AG09319 (cell line): ENCODE data around the gene MPHOSPH10.
"Not testable (repeated sequence)": the region's sequence is repeated elsewhere in the genome, so short reads cannot be mapped to it uniquely, and the experiment has no call there.

ENCODE experiments used
- DNase-seq: peaks from one replicate; pipeline ENCODE4 v3.0.0-alpha.2; 2010; ENCODE audit warnings: low read depth; ENCODE audit errors: extremely low read depth
- TF ChIP-seq, protein P1 (sequence below): IDR thresholded peaks from 2 replicates; pipeline ENCODE4 v1.5.1; 2011; ENCODE audit warnings: low read depth, mild to moderate bottlenecking, inconsistent platforms, low read length, moderate library complexity

Gene MPHOSPH10, protein sequence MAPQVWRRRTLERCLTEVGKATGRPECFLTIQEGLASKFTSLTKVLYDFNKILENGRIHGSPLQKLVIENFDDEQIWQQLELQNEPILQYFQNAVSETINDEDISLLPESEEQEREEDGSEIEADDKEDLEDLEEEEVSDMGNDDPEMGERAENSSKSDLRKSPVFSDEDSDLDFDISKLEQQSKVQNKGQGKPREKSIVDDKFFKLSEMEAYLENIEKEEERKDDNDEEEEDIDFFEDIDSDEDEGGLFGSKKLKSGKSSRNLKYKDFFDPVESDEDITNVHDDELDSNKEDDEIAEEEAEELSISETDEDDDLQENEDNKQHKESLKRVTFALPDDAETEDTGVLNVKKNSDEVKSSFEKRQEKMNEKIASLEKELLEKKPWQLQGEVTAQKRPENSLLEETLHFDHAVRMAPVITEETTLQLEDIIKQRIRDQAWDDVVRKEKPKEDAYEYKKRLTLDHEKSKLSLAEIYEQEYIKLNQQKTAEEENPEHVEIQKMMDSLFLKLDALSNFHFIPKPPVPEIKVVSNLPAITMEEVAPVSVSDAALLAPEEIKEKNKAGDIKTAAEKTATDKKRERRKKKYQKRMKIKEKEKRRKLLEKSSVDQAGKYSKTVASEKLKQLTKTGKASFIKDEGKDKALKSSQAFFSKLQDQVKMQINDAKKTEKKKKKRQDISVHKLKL

DNA sequence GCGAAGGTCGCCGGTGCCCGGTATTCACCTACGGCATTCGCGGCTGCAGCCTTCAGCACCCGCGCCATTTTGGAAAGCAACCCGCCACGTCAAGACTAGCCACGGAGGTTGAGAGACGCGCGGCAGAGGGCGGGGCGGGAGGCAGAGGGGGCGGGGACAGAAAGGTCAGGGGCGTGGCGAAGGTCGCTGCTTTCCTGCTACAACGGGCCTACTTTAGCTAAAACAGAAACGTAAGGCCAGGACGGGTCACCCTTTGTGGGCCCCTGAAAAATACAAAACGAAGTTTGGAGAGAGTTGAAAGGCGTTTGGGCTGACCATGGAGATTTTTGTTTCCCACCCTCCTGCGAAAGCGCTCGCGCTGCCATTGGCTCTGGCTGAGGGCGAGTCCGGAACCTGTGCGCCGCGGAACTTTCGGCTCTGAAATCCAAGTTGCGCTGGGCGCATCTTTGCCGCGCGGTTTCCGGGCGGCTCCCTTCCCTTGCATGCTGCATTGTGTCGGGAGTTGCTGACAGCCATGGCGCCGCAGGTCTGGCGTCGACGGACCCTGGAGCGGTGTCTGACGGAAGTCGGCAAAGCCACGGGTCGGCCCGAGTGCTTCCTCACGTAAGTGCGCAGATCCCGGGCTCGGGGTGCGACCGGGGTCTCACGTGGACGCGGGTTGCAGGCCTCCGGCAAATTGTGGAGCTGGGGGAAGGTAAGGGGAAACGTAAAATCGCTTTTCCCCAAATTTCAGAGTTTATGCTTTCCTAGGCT, at the start of gene MPHOSPH10, which contains the start of gene MCEE:
MPHOSPH10 (plus strand) TSS at position 483 of the 753 bp plus-strand sequence; CDS start at position 515, 32 bp downstream.
MCEE (minus strand) TSS at position 78 of the 753 bp plus-strand sequence; CDS start at position 68, 10 bp downstream.
- peak; percentile 59 for DNase-seq
- TF ChIP-seq, protein P1, sequence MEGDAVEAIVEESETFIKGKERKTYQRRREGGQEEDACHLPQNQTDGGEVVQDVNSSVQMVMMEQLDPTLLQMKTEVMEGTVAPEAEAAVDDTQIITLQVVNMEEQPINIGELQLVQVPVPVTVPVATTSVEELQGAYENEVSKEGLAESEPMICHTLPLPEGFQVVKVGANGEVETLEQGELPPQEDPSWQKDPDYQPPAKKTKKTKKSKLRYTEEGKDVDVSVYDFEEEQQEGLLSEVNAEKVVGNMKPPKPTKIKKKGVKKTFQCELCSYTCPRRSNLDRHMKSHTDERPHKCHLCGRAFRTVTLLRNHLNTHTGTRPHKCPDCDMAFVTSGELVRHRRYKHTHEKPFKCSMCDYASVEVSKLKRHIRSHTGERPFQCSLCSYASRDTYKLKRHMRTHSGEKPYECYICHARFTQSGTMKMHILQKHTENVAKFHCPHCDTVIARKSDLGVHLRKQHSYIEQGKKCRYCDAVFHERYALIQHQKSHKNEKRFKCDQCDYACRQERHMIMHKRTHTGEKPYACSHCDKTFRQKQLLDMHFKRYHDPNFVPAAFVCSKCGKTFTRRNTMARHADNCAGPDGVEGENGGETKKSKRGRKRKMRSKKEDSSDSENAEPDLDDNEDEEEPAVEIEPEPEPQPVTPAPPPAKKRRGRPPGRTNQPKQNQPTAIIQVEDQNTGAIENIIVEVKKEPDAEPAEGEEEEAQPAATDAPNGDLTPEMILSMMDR = no peak

DNA sequence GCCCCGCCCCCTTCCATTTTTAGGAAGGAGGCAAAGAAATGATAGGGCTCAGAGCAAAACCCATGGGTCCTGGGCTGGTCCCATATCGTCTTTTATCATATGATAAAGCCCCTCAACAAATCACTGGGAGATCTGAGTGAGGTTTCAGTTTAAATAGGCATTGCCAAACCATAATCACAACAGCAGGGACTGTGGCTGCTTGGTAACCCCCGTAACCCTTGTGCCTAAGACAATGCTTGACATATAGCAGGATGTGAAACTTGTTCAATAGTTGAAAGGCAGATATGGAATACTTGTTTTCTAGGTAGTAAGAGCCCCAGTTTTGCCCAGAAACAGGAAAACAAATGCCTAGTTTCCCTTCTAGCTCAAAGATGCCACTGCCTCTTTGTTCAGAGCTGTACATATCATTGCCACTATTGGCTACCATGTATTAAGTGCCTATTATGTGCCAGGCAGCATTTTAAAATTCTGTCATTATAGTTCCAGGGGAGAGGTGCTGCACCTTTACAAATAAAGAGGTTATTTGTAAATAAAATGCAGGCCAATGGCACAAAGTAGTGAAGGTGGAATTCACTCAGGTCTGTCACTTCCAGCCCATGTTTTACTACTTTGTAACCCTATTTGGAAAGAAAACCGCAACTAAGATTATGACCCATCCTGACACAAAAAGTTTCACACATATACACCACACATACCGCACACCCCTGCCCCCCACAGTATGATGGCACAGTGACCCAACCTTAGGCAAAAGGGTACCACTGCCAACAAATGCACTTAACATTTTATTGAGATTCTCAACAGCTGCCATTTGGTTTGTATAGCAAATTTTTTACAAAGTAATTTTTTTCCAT, 47.8 kb upstream of the MPHOSPH10 start:
- no peak for DNase-seq
- TF ChIP-seq, protein P1 = no peak

GRCh38 chr2:71083297-71083696, 47.1 kb upstream of the MPHOSPH10 start:
- DNase-seq = not testable (repeated sequence)

- not testable (repeated sequence) for DNase-seq
These were observed 46.6 kb upstream of the MPHOSPH10 start for GRCh38 chr2:71083752-71084312.

DNA sequence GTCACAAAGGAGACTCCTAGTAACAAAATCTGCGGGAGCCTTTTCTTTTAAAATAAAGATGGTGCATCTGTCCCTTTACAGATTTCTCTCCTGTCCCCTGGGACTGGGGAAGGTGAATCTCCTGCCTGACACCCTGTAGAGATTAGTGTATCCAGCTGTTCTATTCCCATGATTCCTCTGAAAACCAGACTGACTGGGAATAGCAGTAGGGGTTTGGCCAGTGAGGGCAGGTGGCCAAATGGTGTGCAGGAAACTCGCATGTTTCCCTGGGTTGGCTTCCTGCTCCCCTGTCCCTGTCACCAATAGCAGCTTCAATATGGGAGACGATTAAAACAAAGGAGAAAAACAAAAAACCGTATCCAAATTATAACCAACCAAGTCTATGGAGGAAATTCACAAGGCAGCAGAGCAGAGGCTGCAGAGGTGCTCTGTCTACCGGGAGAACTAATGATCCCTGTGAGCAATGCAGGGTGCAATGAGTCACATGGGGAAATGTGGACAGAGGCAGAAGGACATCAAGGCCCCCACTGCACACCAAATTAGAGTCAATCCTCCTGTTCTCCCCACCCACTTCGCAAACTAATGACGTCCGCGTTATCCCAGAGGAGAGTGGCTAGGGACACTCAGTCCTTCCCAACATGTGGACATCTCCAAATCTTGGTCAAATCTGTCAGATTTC, 45.0 kb upstream of the MPHOSPH10 start:
- DNase-seq = not testable (repeated sequence)

DNA sequence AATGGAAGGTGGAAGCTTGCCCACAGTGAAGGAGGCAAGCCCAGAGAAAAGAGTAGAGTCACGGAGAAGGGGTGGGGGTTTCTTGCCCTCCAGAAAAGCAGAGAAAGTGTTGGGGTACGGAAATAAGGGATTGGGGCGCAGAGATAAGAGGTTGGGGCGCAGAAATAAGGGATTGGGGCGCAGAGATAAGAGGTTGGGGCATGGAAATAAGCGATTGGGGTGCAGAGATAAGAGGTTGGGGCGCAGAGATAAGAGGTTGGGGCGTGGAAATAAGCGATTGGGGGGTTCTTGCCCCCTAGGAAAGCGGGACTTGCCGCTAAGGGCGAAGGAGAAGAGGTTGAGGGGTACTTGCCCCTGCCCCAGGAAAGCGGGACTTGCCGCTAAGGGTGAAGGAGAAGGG, 41.0 kb upstream of the MPHOSPH10 start:
- DNase-seq = not testable (repeated sequence)

GRCh38 chr2:71091808-71092207, 38.6 kb upstream of the MPHOSPH10 start:
- not testable (repeated sequence) for DNase-seq

DNA sequence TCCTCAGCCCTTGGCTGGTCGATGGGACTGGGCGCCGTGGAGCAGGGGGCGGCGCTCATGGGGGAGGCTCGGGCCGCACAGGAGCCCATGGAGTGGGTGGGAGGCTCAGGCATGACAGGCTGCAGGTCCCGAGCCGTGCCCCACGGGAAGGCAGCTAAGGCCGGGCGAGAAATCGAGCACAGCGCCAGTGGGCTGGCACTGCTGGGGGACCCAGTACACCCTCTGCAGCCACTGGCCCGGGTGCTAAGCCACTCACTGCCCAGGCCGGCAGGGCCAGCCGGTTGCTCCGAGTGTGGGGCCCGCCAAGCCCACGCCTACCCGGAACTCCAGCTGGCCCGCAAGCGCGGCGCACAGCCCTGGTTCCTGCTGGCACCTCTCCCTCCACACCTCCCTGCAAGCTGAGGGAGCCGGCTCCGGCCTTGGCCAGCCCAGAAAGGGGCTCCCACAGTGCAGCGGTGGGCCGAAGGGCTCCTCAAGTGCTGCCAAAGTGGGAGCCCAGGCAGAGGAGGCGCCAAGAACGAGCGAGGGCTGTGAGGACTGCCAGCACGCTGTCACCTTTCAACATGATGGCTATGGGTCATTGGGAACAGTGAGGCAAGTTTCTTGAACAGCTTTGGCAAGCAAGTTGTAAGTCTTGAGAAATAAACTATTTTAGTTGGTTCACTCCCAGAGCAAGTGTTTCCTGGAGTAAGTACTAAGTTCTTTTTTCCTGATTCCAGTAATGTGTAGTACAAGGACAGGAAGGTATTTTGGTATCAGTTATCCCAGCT, 37.8 kb upstream of the MPHOSPH10 start:
- not testable (repeated sequence) for DNase-seq

- TF ChIP-seq, protein P1 = peak; percentile 74
These were observed 30.1 kb upstream of the MPHOSPH10 start for GRCh38 chr2:71100195-71100964.

More at GRCh38 chr2:71100195-71100964, 30.1 kb upstream of the MPHOSPH10 start:
- peak; percentile 7 for DNase-seq
